Measurements from ENCODE around the gene ZNF865. TPM values are rescaled to one million over a fixed set of nuclear protein-coding genes. Genes with fewer than 3 reads are reported as not detected.

Gene ZNF865
- total and polyA plus RNA-seq, 10 of the 15 experiments (the other 5 are each of a cell fraction or from before 2014, with no cell fraction given) = 0.02 to 18.3 (median 0.90) TPM

GRCh38 chr19:55617426-55617825 is 12.0 kb downstream of the ZNF865 start:
- Histone ChIP-seq H3K4me1 (ENCODE audit: control insufficient read depth, insufficient read depth, low read length) (no peaks in the 10 kb centered on the region; the same call in 1 of the 2 replicates), H3K4me2 (ENCODE audit: control insufficient read depth, insufficient read depth) (no peak overlapping the region), H3K27ac (ENCODE audit: control insufficient read depth, insufficient read depth) (no peak overlapping the region), H4K20me1 (ENCODE audit: control insufficient read depth, insufficient read depth) (no peaks in the 10 kb centered on the region; the same call in 1 of the 2 replicates), H3K4me3 (no peak overlapping the region), H3K36me3 (ENCODE audit: control insufficient read depth in 2 of 2, insufficient read depth in 2 of 2, low read length in 1 of 2) (peaks cover 3 to 12% of the 10 kb centered on the region in 2 experiments; a peak in 3 of 4 replicates), H3K27me3 (replicated peaks in 1 of 2; ENCODE audit: control insufficient read depth in 2 of 2, insufficient read depth in 2 of 2, low read length in 1 of 2) (no peaks in the 10 kb centered on the region), H3K9me3 (replicated peaks; ENCODE audit: control insufficient read depth, insufficient read depth, low read length) (no peaks in the 10 kb centered on the region; the same call in 1 of the 3 replicates), H3K79me2 (ENCODE audit: control insufficient read depth, insufficient read depth, low read length) (peaks cover 1% of the 10 kb centered on the region; the same call in 1 of the 2 replicates), H2AFZ (ENCODE audit: control insufficient read depth, low read depth, low read length) (no peak overlapping the region), H3K9ac (ENCODE audit: control insufficient read depth, insufficient read depth, low read length) (no peak overlapping the region)
- ChIA-PET CTCF (interaction anchor here (1.1 to 2.8 kb wide), 4 partner anchors 11 to 100 kb away, joined by 3 to 12 read pairs (median 4); partner anchors contain the start of gene ZNF865), SMC1A (ENCODE audit: uncharacterized antibody, unreplicated experiment) (no interaction called here), POLR2A (interaction anchor here (1.5 kb wide), 1 partner anchor 18 kb away, joined by 4 read pairs; the partner anchor contains the start of gene FIZ1), RAD21 (ENCODE audit: unreplicated experiment) (no interaction called here)
- WGBS (ENCODE audit: insufficient coverage, insufficient replicate concordance, low lambda C conversion rate, missing lambda C conversion rate) = 96% methylated on average over 8 of the region's 8 CpGs
- no peak for ATAC-seq
- intact Hi-C loops (cut with micrococcal nuclease; ENCODE audit: unreplicated experiment) (no loop called here), in situ Hi-C loops (cut with MboI) (no loop called here)
- FAIRE-seq = no peak
- TF ChIP-seq SP1 (IDR thresholded peaks at IDR 0.05; ENCODE audit: low read depth, low read length) (no peak), SPI1 (IDR thresholded peaks at IDR 0.05; ENCODE audit: borderline replicate concordance, insufficient read depth, low read depth, low read length) (no peak)
- no TSS peak for BruUV-seq (replicated peaks)
- no peak for DNase-seq (ENCODE audit: low read depth, low spot score)

GRCh38 chr19:55618426-55618825 is 13.0 kb downstream of the ZNF865 start:
- ChIA-PET SMC1A (ENCODE audit: uncharacterized antibody, unreplicated experiment) (interaction anchor here (1.4 kb wide), 1 partner anchor 12 kb away, joined by 3 read pairs; no protein-coding TSS in a partner anchor), POLR2A (interaction anchor here (0.6 kb wide), 1 partner anchor 107 kb away, joined by 4 read pairs; no protein-coding TSS in a partner anchor), CTCF (interaction anchor here (1.5 to 2.8 kb wide), 2 partner anchors 12 to 14 kb away, joined by 5 to 12 read pairs; partner anchors contain the start of gene ZNF865), RAD21 (ENCODE audit: unreplicated experiment) (interaction anchor here (0.7 kb wide), 1 partner anchor 72 kb away, joined by 6 read pairs; no protein-coding TSS in a partner anchor)
- H3K4me1 ChIP-seq (ENCODE audit: control insufficient read depth, insufficient read depth, low read length) = no peaks in the 10 kb centered on the region
- H3K27ac ChIP-seq (ENCODE audit: control insufficient read depth, insufficient read depth) = no peak overlapping the region
- DNase-seq (ENCODE audit: low read depth, low spot score) (no peak), FAIRE-seq (no peak), ATAC-seq (no peak)
- no peaks in the 10 kb centered on the region for H4K20me1 ChIP-seq (ENCODE audit: control insufficient read depth, insufficient read depth)
- 70% methylated on average over 7 of the region's 7 CpGs for WGBS (ENCODE audit: insufficient coverage, insufficient replicate concordance, low lambda C conversion rate, missing lambda C conversion rate)
- H2AFZ ChIP-seq (ENCODE audit: control insufficient read depth, low read depth, low read length) = no peak overlapping the region
- peaks cover 3 to 12% of the 10 kb centered on the region in 2 experiments; a peak in 3 of 4 replicates for H3K36me3 ChIP-seq (ENCODE audit: control insufficient read depth in 2 of 2, insufficient read depth in 2 of 2, low read length in 1 of 2)
- H3K79me2 ChIP-seq (ENCODE audit: control insufficient read depth, insufficient read depth, low read length) = no peaks in the 10 kb centered on the region
- H3K9ac ChIP-seq (ENCODE audit: control insufficient read depth, insufficient read depth, low read length) = no peak overlapping the region
- H3K9me3 ChIP-seq (replicated peaks; ENCODE audit: control insufficient read depth, insufficient read depth, low read length) = no peaks in the 10 kb centered on the region; the same call in 1 of the 3 replicates
- H3K4me3 ChIP-seq = no peak overlapping the region
- BruUV-seq (replicated peaks) = no TSS peak
- in situ Hi-C loops (cut with MboI) = no loop called here
- H3K4me2 ChIP-seq (ENCODE audit: control insufficient read depth, insufficient read depth) = no peak overlapping the region
- intact Hi-C loops (cut with micrococcal nuclease; ENCODE audit: unreplicated experiment) = no loop called here
- H3K27me3 ChIP-seq (replicated peaks in 1 of 2; ENCODE audit: control insufficient read depth in 2 of 2, insufficient read depth in 2 of 2, low read length in 1 of 2) = no peaks in the 10 kb centered on the region
- no peak for TF ChIP-seq PAX8 (IDR thresholded peaks at IDR 0.05)
- TF ChIP-seq ZNF687 (IDR thresholded peaks at IDR 0.05) = no peak
- no peak for TF ChIP-seq ESRRA (IDR thresholded peaks at IDR 0.05; ENCODE audit: low read length)
- no peak for TF ChIP-seq ZBTB4 (CRISPR knock-in tag; IDR thresholded peaks at IDR 0.05)
- no peak for TF ChIP-seq SUPT20H (IDR thresholded peaks at IDR 0.05; ENCODE audit: borderline replicate concordance, control insufficient read depth, low read depth, low read length)
- no peak for TF ChIP-seq POLR2AphosphoS5 (IDR thresholded peaks at IDR 0.05; ENCODE audit: low read length)
- no peak for TF ChIP-seq NR2C2 (IDR thresholded peaks at IDR 0.05; ENCODE audit: borderline replicate concordance, control insufficient read depth, insufficient read length, low read depth)
